H1 (cell line): ENCODE data around the gene ITGA3. TPM values are rescaled to one million over a fixed set of nuclear protein-coding genes. Genes with fewer than 3 reads are reported as not detected.

Source experiments
- CTCF ChIA-PET: fragments of 300-600 bp; sonication (Branson Sonifier 250); formaldehyde crosslinking; loops from one replicate; lab custom pipeline; 2021; ENCODE audit not compliant: partially characterized antibody; lab: Charles Lee
- POLR2A ChIA-PET: fragments of 300-600 bp; sonication (Branson Sonifier 250); formaldehyde crosslinking; loops from one replicate; lab custom pipeline; 2021; ENCODE audit warnings: inconsistent platforms; ENCODE audit not compliant: partially characterized antibody; lab: Charles Lee
- DNase-seq, 2 experiments: peaks; one replicate each; pipeline versions ENCODE4 v3.0.0 to v3.0.0-alpha.2; 2010 to 2022; ENCODE audit warnings: low spot score in 2 of 2, low read depth in 1 of 2, mixed read lengths in 1 of 2
- FAIRE-seq: peaks from 2 replicates; lab custom pipeline; 2011; peaks lifted over from hg19 to GRCh38; lab: Jason Lieb, UNC
- H2AFZ ChIP-seq: 2 replicates; pipeline ENCODE4 v1.8.1; 2012; ENCODE audit warnings: low read length, inconsistent platforms
- H2AK5ac ChIP-seq: 2 replicates; pipeline ENCODE4 v1.6.1; 2013; ENCODE audit warnings: low read depth, low read length
- H2BK120ac ChIP-seq: replicated peaks from 2 replicates; pipeline ENCODE3; 2013; ENCODE audit warnings: low read depth, low read length, inconsistent platforms
- H2BK12ac ChIP-seq: 2 replicates; pipeline ENCODE4 v1.6.1; 2013; ENCODE audit warnings: low read depth, low read length
- H2BK15ac ChIP-seq: 2 replicates; pipeline ENCODE4 v1.6.1; 2013; ENCODE audit warnings: low read length
- H2BK20ac ChIP-seq: 2 replicates; pipeline ENCODE4 v1.6.1; 2013; ENCODE audit warnings: low read length
- H2BK5ac ChIP-seq: 2 replicates; pipeline ENCODE4 v1.6.1; 2013; ENCODE audit warnings: low read depth, low read length
- H3K14ac ChIP-seq: 2 replicates; pipeline ENCODE4 v1.6.1; 2013; ENCODE audit warnings: inconsistent platforms; ENCODE audit not compliant: insufficient read length
- H3K18ac ChIP-seq: 2 replicates; pipeline ENCODE4 v1.6.1; 2013; ENCODE audit warnings: low read length; ENCODE audit errors: extremely low read depth
- H3K23ac ChIP-seq: 2 replicates; pipeline ENCODE4 v1.6.1; 2013; ENCODE audit warnings: inconsistent platforms; ENCODE audit not compliant: insufficient read length
- H3K23me2 ChIP-seq: 2 replicates; pipeline ENCODE4 v1.6.1; 2013; ENCODE audit warnings: low read depth, low read length
- H3K27ac ChIP-seq: 2 replicates; pipeline ENCODE4 v1.6.1; 2011; ENCODE audit warnings: low read depth, low read length, inconsistent platforms
- H3K27me3 ChIP-seq, 4 experiments: replicated peaks in 1 of 4; 1 replicate in 1 of 4; 2 replicates in 3 of 4; pipeline versions ENCODE4 v1.6.1 to v1.8.1; 2011 to 2013; ENCODE audit warnings: low read length in 3 of 4, mild to moderate bottlenecking in 3 of 4, inconsistent platforms in 2 of 4, mixed read lengths in 2 of 4, moderate library complexity in 1 of 4; ENCODE audit not compliant: control insufficient read depth in 3 of 4, insufficient read depth in 3 of 4; ENCODE audit errors: extremely low read depth in 1 of 4
- H3K36me3 ChIP-seq, 4 experiments: 2 replicates each; pipeline versions ENCODE4 v1.6.1 to v1.8.1; 2011 to 2013; ENCODE audit warnings: mild to moderate bottlenecking in 4 of 4, low read length in 3 of 4, moderate library complexity in 2 of 4, control low read depth in 1 of 4, inconsistent platforms in 1 of 4; ENCODE audit not compliant: insufficient read depth in 4 of 4, control insufficient read depth in 2 of 4
- H3K4ac ChIP-seq: replicated peaks from 2 replicates; pipeline ENCODE3; 2013; ENCODE audit warnings: low read length, low read depth, mixed read lengths, inconsistent platforms; ENCODE audit not compliant: insufficient read length
- H3K4me1 ChIP-seq, 4 experiments: replicated peaks in 1 of 4; 1 replicate in 1 of 4; 2 replicates in 3 of 4; pipeline versions ENCODE4 v1.6.1 to v1.8.1; 2011 to 2013; ENCODE audit warnings: low read length in 3 of 4, inconsistent platforms in 2 of 4, mixed read lengths in 1 of 4; ENCODE audit not compliant: insufficient read depth in 4 of 4, control insufficient read depth in 3 of 4
- H3K4me2 ChIP-seq, 2 experiments: 2 replicates each; pipeline versions ENCODE4 v1.6.1 to v1.8.1; 2011 to 2013; ENCODE audit warnings: low read depth in 2 of 2, low read length in 2 of 2, control low read depth in 1 of 2, inconsistent platforms in 1 of 2, mild to moderate bottlenecking in 1 of 2; ENCODE audit not compliant: insufficient read depth in 1 of 2
- H3K4me3 ChIP-seq, 4 experiments: fragments of 200-600, 300-600 bp in 1 of 4; sonication (generic), shearing (Covaris generic), sonication (Bioruptor Twin) in 1 of 4; 2 replicates each; pipeline versions ENCODE4 v1.5.1 to v1.8.1; 2011 to 2016; ENCODE audit warnings: low read length in 4 of 4, low read depth in 3 of 4, control low read depth in 2 of 4, inconsistent platforms in 2 of 4, mild to moderate bottlenecking in 2 of 4, mixed read lengths in 1 of 4, moderate library complexity in 1 of 4; ENCODE audit not compliant: insufficient read depth in 2 of 4; ENCODE audit errors: extremely low read depth in 1 of 4
- H3K56ac ChIP-seq: replicated peaks from 2 replicates; pipeline ENCODE3; 2013; ENCODE audit warnings: low read depth, mild to moderate bottlenecking, mixed read lengths, low read length, inconsistent platforms; ENCODE audit not compliant: insufficient read length
- H3K79me1 ChIP-seq: 2 replicates; pipeline ENCODE4 v1.6.1; 2013; ENCODE audit warnings: low read depth, low read length, control low read depth
- H3K79me2 ChIP-seq, 2 experiments: 2 replicates each; pipeline versions ENCODE4 v1.6.1 to v1.8.1; 2012 to 2013; ENCODE audit warnings: low read length in 2 of 2, mild to moderate bottlenecking in 2 of 2, inconsistent platforms in 1 of 2; ENCODE audit not compliant: insufficient read depth in 2 of 2, control insufficient read depth in 1 of 2
- H3K9ac ChIP-seq, 4 experiments: replicated peaks in 1 of 4; 1 replicate in 1 of 4; 2 replicates in 3 of 4; pipeline versions ENCODE4 v1.6.1 to v1.8.1; 2011 to 2013; ENCODE audit warnings: low read depth in 3 of 4, low read length in 3 of 4, control low read depth in 2 of 4, mild to moderate bottlenecking in 2 of 4, moderate library complexity in 2 of 4, inconsistent platforms in 1 of 4; ENCODE audit errors: extremely low read depth in 1 of 4
- H3K9me3 ChIP-seq, 2 experiments: 2 replicates each; pipeline versions ENCODE4 v1.6.1 to v1.8.1; 2012 to 2013; ENCODE audit warnings: mild to moderate bottlenecking in 2 of 2, moderate library complexity in 2 of 2, control low read depth in 1 of 2, inconsistent platforms in 1 of 2, low read depth in 1 of 2, low read length in 1 of 2, mixed read lengths in 1 of 2; ENCODE audit not compliant: insufficient read depth in 2 of 2
- H4K20me1 ChIP-seq, 2 experiments: replicated peaks in 1 of 2; 2 replicates each; pipeline versions ENCODE3 to v1.8.1; 2011 to 2013; ENCODE audit warnings: inconsistent platforms in 2 of 2, low read length in 2 of 2, mild to moderate bottlenecking in 1 of 2; ENCODE audit not compliant: insufficient read depth in 2 of 2, control insufficient read depth in 1 of 2
- H4K5ac ChIP-seq: 2 replicates; pipeline ENCODE4 v1.6.1; 2013; ENCODE audit warnings: low read length, low read depth, mixed read lengths, inconsistent platforms; ENCODE audit not compliant: insufficient read length
- H4K8ac ChIP-seq: 2 replicates; pipeline ENCODE4 v1.8.0; 2013; ENCODE audit warnings: mild to moderate bottlenecking, moderate library complexity, low read length, inconsistent platforms; ENCODE audit not compliant: insufficient read depth; ENCODE audit errors: extremely low read depth
- H4K91ac ChIP-seq: replicated peaks from 2 replicates; pipeline ENCODE3; 2013; ENCODE audit warnings: low read length, mixed read lengths, inconsistent platforms; ENCODE audit not compliant: insufficient read length
- BCL11A ChIP-seq, 2 experiments: IDR thresholded peaks; one replicate each; pipeline ENCODE4 v1.6.1; 2011; ENCODE audit warnings: low read depth in 2 of 2, low read length in 2 of 2, mild to moderate bottlenecking in 2 of 2
- BRCA1 ChIP-seq: IDR thresholded peaks from 2 replicates; pipeline ENCODE4 v1.6.1; 2012; ENCODE audit warnings: low read depth, low read length, improper control_type of control experiment
- CBX8 ChIP-seq: fragments of 300-800, 300-1000 bp; sonication (generic); IDR thresholded peaks from 2 replicates; pipeline ENCODE4 v1.7.1; 2016; ENCODE audit warnings: low read depth, low read length, borderline replicate concordance
- EGR1 ChIP-seq: IDR thresholded peaks from 2 replicates; pipeline ENCODE4 v1.6.1; 2011; ENCODE audit warnings: low read depth, low read length, borderline replicate concordance
- EZH2 ChIP-seq: fragments of 200-600 bp; sonication (generic); IDR thresholded peaks from 2 replicates; pipeline ENCODE4 v1.7.1; 2012; ENCODE audit warnings: low read depth, mild to moderate bottlenecking, moderate library complexity, low read length, inconsistent platforms; ENCODE audit not compliant: severe bottlenecking
- JUN ChIP-seq: IDR thresholded peaks from 2 replicates; pipeline ENCODE4 v1.6.1; 2011; ENCODE audit warnings: low read depth, mild to moderate bottlenecking, improper control_type of control experiment, low read length
- JUND ChIP-seq: IDR thresholded peaks from 2 replicates; pipeline ENCODE4 v1.6.1; 2011; ENCODE audit warnings: mild to moderate bottlenecking, improper control_type of control experiment, low read length
- PHF8 ChIP-seq: fragments of 200-600 bp; sonication (generic); conservative IDR thresholded peaks from 2 replicates; pipeline ENCODE4 v1.7.1; 2012; ENCODE audit warnings: low read depth, mild to moderate bottlenecking, inconsistent platforms, low read length, moderate library complexity
- POLR2AphosphoS5 ChIP-seq: IDR thresholded peaks from 2 replicates; pipeline ENCODE4 v1.6.1; 2011; ENCODE audit warnings: low read depth, low read length
- RNF2 ChIP-seq: fragments of 200-900, 300-1000 bp; sonication (generic); IDR thresholded peaks from 2 replicates; pipeline ENCODE4 v1.7.1; 2016; ENCODE audit warnings: borderline replicate concordance, low read depth, mild to moderate bottlenecking, antibody characterized with exemption, low read length; ENCODE audit not compliant: poor library complexity, severe bottlenecking; ENCODE audit errors: missing control alignments
- SIRT6 ChIP-seq: IDR thresholded peaks from one replicate; pipeline ENCODE4 v1.7.1; 2012; ENCODE audit warnings: low read length, inconsistent platforms
- SIX5 ChIP-seq: IDR thresholded peaks from 2 replicates; pipeline ENCODE4 v1.6.1; 2011; ENCODE audit warnings: mild to moderate bottlenecking, low read depth, low read length
- SRF ChIP-seq: IDR thresholded peaks from 2 replicates; pipeline ENCODE4 v1.6.1; 2011; ENCODE audit warnings: mild to moderate bottlenecking, low read depth, low read length, moderate library complexity
- TAF7 ChIP-seq: optimal IDR thresholded peaks from 2 replicates; pipeline ENCODE3; 2011; ENCODE audit warnings: low read depth, mild to moderate bottlenecking, inconsistent platforms, low read length, moderate library complexity, borderline replicate concordance
- YY1 ChIP-seq: IDR thresholded peaks from 2 replicates; pipeline ENCODE4 v1.6.1; 2011; ENCODE audit warnings: low read depth, mild to moderate bottlenecking, low read length
- WGBS, 2 experiments: shearing (Covaris generic) in 1 of 2; methylation state at CpG; one replicate each; pipeline versions ENCODE4 v1.1.6 to v1.1.7; 2013 to 2015; ENCODE audit warnings: low lambda C conversion rate in 2 of 2, mixed read lengths in 2 of 2, inconsistent platforms in 1 of 2, low coverage in 1 of 2, missing lambda C conversion rate in 1 of 2; ENCODE audit not compliant: insufficient replicate concordance in 2 of 2, insufficient coverage in 1 of 2, insufficient read length in 1 of 2; ENCODE audit errors: extremely low coverage in 1 of 2, missing lambda C conversion rate in 1 of 2; 5-methylcytosine and 5-hydroxymethylcytosine counted together
- polyA plus RNA-seq, 7 experiments: library from polyadenylated mRNA; depleted of rRNA in 3 of 7; stranded (reverse) in 5 of 7; unstranded in 2 of 7; fragments of >200 nt in 5 of 7; fragments of 200-250 nt in 2 of 7; gene quantifications; 1 replicate in 5 of 7; 2 replicates in 1 of 7; 4 replicates in 1 of 7; pipeline versions ENCODE4 v1.2.1 to v1.2.3, GENCODE V29; 2011 to 2013; ENCODE audit warnings: missing spikeins in 2 of 7, mixed read lengths in 2 of 7
- total RNA-seq: library from RNA; stranded (reverse); fragmentation: NEBNext Ultra II Directional; extraction: Animal tissue kit (Norgen Biotek cat#: 25700); gene quantifications from 2 replicates; pipeline ENCODE4 v1.2.1, GENCODE V29; 2021

Gene ITGA3
- total and polyA plus RNA-seq, 2 of the 8 experiments (the other 6 are each of a cell fraction or from before 2014, with no cell fraction given): 24.0 to 24.2 TPM

DNA sequence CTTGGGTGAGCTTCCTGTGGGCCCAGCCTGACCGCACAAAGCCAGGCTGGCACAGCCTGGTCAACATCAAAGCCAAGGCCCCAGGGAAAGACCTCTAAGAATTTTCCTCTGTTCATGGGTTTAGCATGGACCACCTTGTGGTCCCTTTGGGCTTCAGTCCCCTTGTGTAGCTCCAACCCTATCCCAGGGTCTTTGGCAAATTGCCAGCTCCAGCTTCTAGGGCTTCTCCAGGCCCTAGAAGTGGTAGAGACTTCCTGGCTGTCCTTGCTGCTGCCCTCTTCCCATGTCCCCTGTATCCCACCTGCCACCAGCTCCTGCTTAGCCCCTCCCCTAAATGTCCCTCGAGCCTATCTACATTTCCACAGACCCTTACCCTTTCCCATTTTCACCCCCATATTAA, 9.7 kb upstream of the ITGA3 start:
- Histone ChIP-seq H2BK12ac (0 out of 2 replicates have a peak overlapping the region, but pooled peaks have one; percentile 52), H4K91ac (no peak overlapping the region), H2BK20ac (no peak overlapping the region), H3K79me2 (no peaks in the 10 kb centered on the region), H3K27ac (no peak overlapping the region), H4K8ac (no peak overlapping the region), H3K4me1 (peaks cover 0 to 11% (median 7%) of the 10 kb centered on the region in 4 experiments; a peak in 6 of 7 replicates), H2AK5ac (no peak overlapping the region), H3K4me2 (no peak overlapping the region), H3K56ac (no peak overlapping the region), H2BK15ac (no peak overlapping the region), H3K27me3 (no peaks in the 10 kb centered on the region), H3K79me1 (no peaks in the 10 kb centered on the region), H3K4me3 (no peak overlapping the region), H3K4ac (no peak overlapping the region), H3K36me3 (no peaks in the 10 kb centered on the region), H3K14ac (no peak overlapping the region), H4K5ac (no peak overlapping the region), H2BK120ac (no peak overlapping the region), H3K18ac (no peak overlapping the region), H2BK5ac (no peak overlapping the region), H3K9ac (no peak overlapping the region), H4K20me1 (no peaks in the 10 kb centered on the region), H3K23me2 (no peaks in the 10 kb centered on the region), H2AFZ (no peak overlapping the region), H3K9me3 (no peaks in the 10 kb centered on the region), H3K23ac (no peak overlapping the region)
- FAIRE-seq (no peak), DNase-seq (no peak)
- ChIA-PET POLR2A (interaction anchor here (0.6 to 1.5 kb wide), 3 partner anchors 9 to 328 kb away, joined by 3 to 8 read pairs (median 4); partner anchors contain the start of gene ITGA3), CTCF (interaction anchor here (0.7 to 1.9 kb wide), 8 partner anchors 10 to 48 kb away, joined by 3 to 11 read pairs (median 4); partner anchors contain the start of gene ITGA3)
- 82% methylated on average over 2 of the region's 2 CpGs; no CpG with 5 or more reads in 1 of the 2 experiments for WGBS, 2 experiments
- TF ChIP-seq EGR1: no peak
- TF ChIP-seq BCL11A (IDR thresholded peaks at IDR 0.05; ENCODE audit: low read depth in 2 of 2, low read length in 2 of 2): no peak
- no peak for TF ChIP-seq BRCA1
- TF ChIP-seq SRF: no peak
- no peak for TF ChIP-seq CBX8
- TF ChIP-seq SIX5: no peak
- TF ChIP-seq PHF8: no peak
- TF ChIP-seq JUN: no peak
- TF ChIP-seq EZH2: no peak
- TF ChIP-seq YY1: no peak
- TF ChIP-seq RNF2: no peak
- TF ChIP-seq TAF7: no peak
- TF ChIP-seq JUND: no peak
- no peak for TF ChIP-seq POLR2AphosphoS5
- TF ChIP-seq SIRT6: no peak
